C1 segment of cervical spinal cord (tissue), 14 donors: ENCODE measurements around the gene PDGFRB.

ENCODE experiments used
- DNase-seq, 14 donors: peaks; one replicate each; lab custom pipeline; 2025; lab: John Stamatoyannopoulos, UW

Gene PDGFRB

GRCh38 chr5:150182774-150183173, 27.1 kb upstream of the PDGFRB start:
- DNase-seq, result no peak

DNA sequence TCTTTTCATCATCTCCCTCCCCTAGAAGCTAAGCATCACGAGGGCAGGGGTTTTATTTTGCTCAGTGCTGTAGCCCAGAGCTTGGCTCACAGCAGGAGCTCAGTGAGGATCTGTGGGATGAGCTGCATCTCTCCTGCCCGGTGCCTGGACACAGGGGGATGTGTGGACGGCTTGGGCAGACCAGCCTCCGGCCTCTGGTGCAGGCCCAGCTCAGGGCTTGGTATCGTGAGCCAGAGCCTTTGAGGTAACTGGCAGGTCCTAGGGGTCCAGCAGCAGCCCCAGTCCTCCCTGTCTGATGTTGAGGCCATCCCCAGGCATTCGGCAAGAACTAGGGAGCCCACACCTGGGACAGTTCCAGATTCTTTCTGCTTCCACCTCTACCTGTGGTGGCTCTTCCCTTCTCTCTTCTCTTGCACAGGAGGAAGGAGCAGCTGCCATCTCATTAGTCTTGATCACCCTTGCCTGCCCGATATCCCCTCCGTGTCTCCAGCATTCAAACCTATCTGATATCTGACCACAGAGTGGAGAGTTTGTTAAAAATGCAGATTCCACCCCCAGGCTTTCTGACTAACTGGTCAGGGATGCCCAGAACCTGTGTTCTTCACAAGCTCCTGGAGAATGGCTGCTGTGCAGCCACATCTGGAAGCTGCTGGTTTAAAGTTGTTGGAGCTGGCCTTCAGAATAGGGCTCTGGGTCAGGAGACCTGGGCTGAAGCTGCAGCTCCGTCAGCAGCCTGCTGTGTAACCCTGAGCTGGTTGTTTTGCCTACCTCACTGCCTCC, 26.3 kb upstream of the PDGFRB start:
- peak in 1 of 14 donors; percentile 22 for DNase-seq

DNA sequence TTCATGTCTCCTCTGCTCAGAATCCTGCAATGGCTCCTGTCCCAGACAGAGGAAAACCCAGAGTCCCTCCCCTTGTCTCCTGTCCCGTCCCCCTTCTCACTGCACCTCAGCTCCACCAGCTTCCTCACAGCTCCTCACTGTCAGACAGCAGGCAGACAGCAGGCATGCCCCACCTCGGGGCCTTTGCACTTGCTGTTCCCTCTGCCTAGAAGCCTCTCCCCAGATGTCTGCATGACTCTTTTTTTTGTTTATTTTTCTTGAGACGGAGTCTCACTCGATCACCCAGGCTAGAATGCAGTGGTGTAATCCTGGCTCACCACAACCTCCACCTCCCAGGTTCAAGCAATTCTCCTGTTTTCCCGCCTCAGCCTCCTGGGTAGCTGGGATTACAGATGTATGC, 25.4 kb upstream of the PDGFRB start:
- no peak for DNase-seq

- DNase-seq, result peak in 12 of 14 donors; percentile 26 to 89 (median 77)
Measured at GRCh38 chr5:150180241-150181026, 24.8 kb upstream of the PDGFRB start.

GRCh38 chr5:150179019-150179620, 23.5 kb upstream of the PDGFRB start:
- DNase-seq, result peak in 1 of 14 donors; percentile 30

GRCh38 chr5:150178262-150178661, 22.6 kb upstream of the PDGFRB start:
- no peak for DNase-seq

DNA sequence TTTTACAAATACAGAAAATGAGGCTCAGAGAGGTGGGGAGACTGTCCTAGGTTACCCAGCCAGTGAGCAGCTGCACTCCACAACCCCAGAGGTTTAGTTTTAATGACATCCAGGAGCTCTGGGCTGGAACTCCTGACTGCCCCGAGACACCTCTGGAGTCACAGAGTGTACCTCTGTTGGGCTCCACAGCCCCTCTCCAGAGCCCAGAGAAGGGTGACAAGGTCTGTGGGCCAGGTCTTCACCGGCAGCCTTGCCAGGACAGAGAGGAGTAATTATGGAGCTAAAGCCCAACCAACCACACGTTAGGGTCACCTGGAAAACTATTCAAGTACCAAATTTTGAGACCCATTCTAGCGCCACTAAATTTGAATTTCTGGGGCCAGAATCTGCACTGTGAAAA, 22.1 kb upstream of the PDGFRB start:
- no peak for DNase-seq

DNA sequence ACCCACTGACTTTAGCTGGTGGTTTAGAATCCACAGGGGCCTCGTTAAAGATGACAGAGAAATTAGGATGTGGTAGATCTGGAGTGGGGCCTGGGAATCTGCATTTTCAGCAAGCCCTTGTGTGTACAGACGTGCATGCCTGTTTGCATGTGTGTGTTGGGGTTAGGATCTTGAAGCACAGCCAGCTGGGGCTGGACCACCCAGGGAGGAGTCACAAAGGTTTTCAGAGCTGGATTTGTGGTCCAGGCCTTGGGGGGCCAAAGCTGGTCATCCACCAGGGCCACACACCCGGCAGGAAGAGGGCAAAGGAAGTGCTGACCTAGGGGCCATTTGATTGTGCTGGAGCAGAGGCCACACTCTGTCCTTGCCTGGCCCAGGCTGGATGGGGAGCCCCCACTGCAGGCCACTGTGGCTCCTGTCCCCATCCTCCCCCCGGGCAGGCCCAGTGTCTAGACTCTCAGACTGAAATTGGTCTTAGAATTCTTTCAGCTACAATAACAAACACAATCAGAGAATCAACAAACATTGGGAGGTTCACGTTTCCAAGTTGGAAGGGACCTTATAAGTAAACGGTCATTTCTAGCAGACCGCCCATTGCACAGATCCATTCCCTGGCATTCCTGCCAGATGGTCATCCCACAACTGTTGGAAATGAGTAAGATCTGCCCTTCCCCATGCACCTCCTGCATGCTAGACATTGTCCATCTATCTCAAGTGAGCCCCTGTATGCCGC, 21.3 kb upstream of the PDGFRB start:
- no peak for DNase-seq

DNA sequence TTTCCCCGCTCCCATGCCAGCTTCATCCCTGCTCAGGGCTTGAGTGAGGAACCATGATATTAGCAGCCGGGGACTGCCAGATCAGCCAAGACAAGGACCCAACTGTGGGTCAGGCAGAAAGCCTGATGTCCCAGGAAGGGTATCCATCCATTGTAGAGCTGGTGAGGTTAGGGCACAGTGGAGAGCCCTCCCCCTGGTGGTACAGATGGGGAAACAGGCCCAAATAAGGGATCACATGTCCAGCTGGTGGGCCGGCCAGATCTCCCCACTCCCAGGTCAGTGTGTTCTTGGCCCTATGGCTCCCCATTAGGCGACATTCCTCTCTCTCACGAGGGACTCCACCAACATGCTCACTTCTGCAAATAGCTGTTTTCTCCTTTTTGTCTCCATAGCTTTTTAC, 19.9 kb upstream of the PDGFRB start:
- no peak for DNase-seq

- DNase-seq, result no peak
Measured at GRCh38 chr5:150175076-150175475, 19.4 kb upstream of the PDGFRB start.

GRCh38 chr5:150174285-150174684, 18.6 kb upstream of the PDGFRB start:
- no peak for DNase-seq

- no peak for DNase-seq
Measured at GRCh38 chr5:150173161-150173560, 17.5 kb upstream of the PDGFRB start.

GRCh38 chr5:150172556-150172955, 16.9 kb upstream of the PDGFRB start:
- DNase-seq, result peak in 1 of 14 donors; percentile 92

- DNase-seq, result no peak
Measured at GRCh38 chr5:150172145-150172544, 16.5 kb upstream of the PDGFRB start.

GRCh38 chr5:150168864-150169263, 13.2 kb upstream of the PDGFRB start:
- peak in 1 of 14 donors; percentile 27 for DNase-seq

DNA sequence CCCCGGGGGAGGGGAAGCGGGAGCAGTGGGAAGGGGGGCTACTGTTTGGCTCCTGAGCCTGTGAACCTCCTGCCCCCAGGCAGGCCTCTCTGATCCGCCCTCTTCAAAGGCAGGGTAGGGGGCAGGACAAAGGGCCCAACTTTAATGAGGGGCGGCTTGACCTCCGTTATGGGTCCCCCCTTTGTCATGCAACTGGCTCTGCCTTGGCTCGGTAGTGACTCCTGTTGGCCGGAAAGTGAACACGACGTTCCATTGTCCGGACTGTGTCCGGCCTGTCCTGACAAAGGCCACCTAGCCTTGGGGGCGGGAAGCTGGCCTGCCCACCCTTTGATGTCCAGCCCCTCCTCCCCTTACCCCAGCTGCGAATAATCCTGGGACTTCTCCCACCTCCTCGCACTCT, 12.3 kb upstream of the PDGFRB start:
- no peak for DNase-seq

DNA sequence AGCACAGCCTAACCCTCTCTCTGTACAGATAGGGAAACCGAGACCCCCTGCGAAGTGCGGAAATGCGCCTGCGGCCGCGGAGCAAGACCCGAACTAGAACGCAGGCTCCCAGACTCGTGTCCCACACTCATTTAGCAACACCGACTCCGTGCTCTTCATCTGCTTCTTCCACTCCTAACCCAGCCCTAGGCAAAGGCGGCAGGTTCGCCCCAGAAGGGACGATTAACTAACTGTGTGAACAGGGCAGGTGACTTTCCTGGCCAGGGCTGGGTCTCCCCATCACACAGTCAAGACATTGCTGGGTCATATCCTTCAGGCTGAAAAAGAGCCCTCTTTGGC, 11.8 kb upstream of the PDGFRB start:
- DNase-seq, result no peak

DNA sequence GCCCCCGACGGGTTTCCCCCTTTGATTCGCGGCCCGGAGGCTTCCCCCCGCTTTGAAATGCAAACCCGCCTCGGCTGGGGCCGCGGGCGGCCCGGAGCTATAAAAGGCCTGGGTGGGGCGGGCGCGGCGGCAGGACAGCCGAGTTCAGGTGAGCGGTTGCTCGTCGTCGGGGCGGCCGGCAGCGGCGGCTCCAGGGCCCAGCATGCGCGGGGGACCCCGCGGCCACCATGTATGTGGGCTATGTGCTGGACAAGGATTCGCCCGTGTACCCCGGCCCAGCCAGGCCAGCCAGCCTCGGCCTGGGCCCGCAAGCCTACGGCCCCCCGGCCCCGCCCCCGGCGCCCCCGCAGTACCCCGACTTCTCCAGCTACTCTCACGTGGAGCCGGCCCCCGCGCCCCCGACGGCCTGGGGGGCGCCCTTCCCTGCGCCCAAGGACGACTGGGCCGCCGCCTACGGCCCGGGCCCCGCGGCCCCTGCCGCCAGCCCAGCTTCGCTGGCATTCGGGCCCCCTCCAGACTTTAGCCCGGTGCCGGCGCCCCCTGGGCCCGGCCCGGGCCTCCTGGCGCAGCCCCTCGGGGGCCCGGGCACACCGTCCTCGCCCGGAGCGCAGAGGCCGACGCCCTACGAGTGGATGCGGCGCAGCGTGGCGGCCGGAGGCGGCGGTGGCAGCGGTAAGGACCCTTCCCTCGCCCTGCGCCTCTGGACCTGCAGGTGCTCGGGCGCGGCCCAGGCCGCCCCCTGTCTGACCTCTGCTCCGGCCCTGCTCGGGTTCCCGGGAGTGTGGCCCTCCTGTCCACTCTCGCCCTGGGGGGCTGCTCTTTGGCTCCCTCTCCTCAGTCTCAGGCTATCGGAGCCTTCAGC, 11.2 kb upstream of the PDGFRB start, which contains the start of gene CDX1:
Gene CDX1, plus strand, starts transcription at position 129 of the 862 bp plus-strand sequence. Its CDS starts 99 bp downstream, at position 228.
- DNase-seq, result no peak

DNA sequence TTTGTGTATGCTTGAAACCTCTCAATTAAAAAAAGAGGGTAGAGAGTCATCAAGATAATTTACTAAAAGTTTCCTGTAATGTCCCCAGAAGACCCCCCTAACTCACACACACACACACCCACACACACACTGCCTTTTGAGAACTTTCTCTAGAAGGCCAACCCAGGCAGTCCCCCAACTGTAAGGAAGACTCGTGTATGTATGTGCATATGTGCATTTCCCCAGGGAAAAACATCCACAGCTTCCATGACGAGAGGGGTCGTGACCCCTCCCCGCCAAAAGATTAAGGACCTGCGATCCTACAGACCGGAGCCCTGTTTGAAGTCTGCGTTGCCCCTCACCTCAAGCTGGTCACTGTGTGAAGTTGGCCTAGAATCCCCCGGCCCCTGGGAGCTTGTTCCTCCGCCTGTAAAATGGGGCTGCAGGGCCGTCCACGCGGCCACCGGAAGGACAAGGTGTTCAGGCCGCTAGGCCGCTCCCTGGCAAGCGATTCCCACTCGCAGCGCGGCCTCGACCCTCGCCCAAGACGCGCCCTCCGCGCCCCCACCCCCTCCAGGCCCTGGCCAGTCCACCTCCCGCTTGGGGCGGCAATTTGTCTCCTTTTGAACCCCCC, 10.5 kb upstream of the PDGFRB start:
- no peak for DNase-seq

- no peak for DNase-seq
Measured at GRCh38 chr5:150164211-150164980, 8.8 kb upstream of the PDGFRB start.
